ENCODE data around the gene GALNT18. TPM values are rescaled to one million over a fixed set of nuclear protein-coding genes. Genes with fewer than 3 reads are reported as not detected.

GALNT18 gene
- total and polyA plus RNA-seq, 4 donors: 2.1 to 11.0 (median 3.8) TPM

GRCh38 chr11:11442791-11443190, 179.0 kb downstream of the GALNT18 start:
- Histone ChIP-seq H3K27ac (ENCODE audit: low read depth in 1 of 2, low read length in 2 of 2) (no peak overlapping the region), H3K9ac (ENCODE audit: low read depth in 1 of 2, low read length in 2 of 2) (no peak overlapping the region), H3K4me1 (ENCODE audit: control insufficient read depth in 4 of 4, insufficient read depth in 4 of 4, low read length in 3 of 4) (peaks cover 14 to 74% (median 64%) of the 10 kb centered on the region in 4 donors), H3K4me3 (ENCODE audit: low read depth in 1 of 3, low read length in 3 of 3) (no peak overlapping the region), H3K27me3 (ENCODE audit: control insufficient read depth in 4 of 4, insufficient read depth in 4 of 4, low read length in 3 of 4) (no peaks in the 10 kb centered on the region), H3K36me3 (ENCODE audit: control insufficient read depth in 4 of 4, insufficient read depth in 3 of 4, low read depth in 1 of 4, low read length in 3 of 4) (peaks cover 0 to 4% (median 0%) of the 10 kb centered on the region in 4 donors), H3K9me3 (ENCODE audit: control insufficient read depth in 4 of 4, low read length in 3 of 4) (no peaks in the 10 kb centered on the region)
- DNase-seq (ENCODE audit: low spot score): no peak
- TF ChIP-seq RXRA (IDR thresholded peaks at IDR 0.05) (no peak), ATF3 (IDR thresholded peaks at IDR 0.05) (no peak), EGR1 (IDR thresholded peaks at IDR 0.05; ENCODE audit: low read depth in 2 of 2) (no peak), REST (IDR thresholded peaks at IDR 0.05) (no peak), FOXA2 (IDR thresholded peaks at IDR 0.05) (no peak), TAF1 (conservative IDR thresholded peaks at IDR 0.05) (no peak), YY1 (IDR thresholded peaks at IDR 0.05) (no peak), HNF4G (IDR thresholded peaks at IDR 0.05) (no peak), MAX (IDR thresholded peaks at IDR 0.05) (no peak), JUND (IDR thresholded peaks at IDR 0.05) (no peak), RAD21 (IDR thresholded peaks at IDR 0.05) (no peak), CTCF (IDR thresholded peaks at IDR 0.05; ENCODE audit: low read depth, low read length, missing input control) (no peak), FOXA1 (IDR thresholded peaks at IDR 0.05) (no peak), SP1 (IDR thresholded peaks at IDR 0.05) (no peak), GABPA (IDR thresholded peaks at IDR 0.05 in 1 of 2, conservative IDR thresholded peaks at IDR 0.05 in 1 of 2) (no peak), HNF4A (conservative IDR thresholded peaks at IDR 0.05) (no peak), ZBTB33 (IDR thresholded peaks at IDR 0.05) (no peak), NR2F2 (IDR thresholded peaks at IDR 0.05) (no peak)
- WGBS: 95% methylated on average over 5 of the region's 5 CpGs

Data from liver (tissue), 9 donors.